GM10248 (cell line): ENCODE results near the gene ZDHHC19.

Experiments used
- CTCF ChIA-PET: fragments of 300-600 bp; sonication (Branson Sonifier 250); formaldehyde crosslinking; extraction: SDS; loops from one replicate; lab custom pipeline; 2021; ENCODE audit warnings: antibody characterized with exemption; lab: Yijun Ruan, JAX
- POLR2A ChIA-PET: fragments of 350-650 bp; sonication (Branson Sonifier 250); formaldehyde crosslinking; extraction: SDS; loops from one replicate; lab custom pipeline; 2020; ENCODE audit warnings: antibody characterized with exemption; lab: Yijun Ruan, JAX
- DNase-seq: peaks from one replicate; pipeline ENCODE4 v3.0.0; 2012; ENCODE audit errors: extremely low spot score
- CTCF ChIP-seq: IDR thresholded peaks from 2 replicates; pipeline ENCODE4 v1.5.1; 2012; ENCODE audit warnings: mild to moderate bottlenecking, low read depth; ENCODE audit errors: extremely low read depth, missing control alignments, control extremely low read depth

Gene ZDHHC19

DNA sequence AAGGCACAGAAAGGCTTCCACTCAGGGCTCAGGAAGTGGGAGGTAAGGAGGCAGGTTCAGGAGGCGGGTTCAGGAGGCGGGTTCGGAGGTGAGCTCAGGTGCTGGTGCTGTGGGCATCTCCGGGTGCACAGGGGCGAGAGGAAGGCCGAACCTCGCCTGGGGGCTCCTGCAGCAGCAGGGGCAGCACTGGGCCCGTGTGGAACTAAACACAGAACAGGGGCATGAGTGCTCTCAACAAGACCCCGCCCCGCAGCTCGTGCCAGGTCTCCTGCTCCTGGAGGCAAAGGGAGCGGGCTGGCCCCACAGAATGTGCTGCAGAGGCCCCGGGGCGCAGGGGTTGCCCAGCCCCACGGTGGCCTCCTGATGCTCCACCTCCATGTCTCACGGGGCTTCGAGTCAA, 13.7 kb downstream of the ZDHHC19 start:
- ChIA-PET POLR2A (no interaction called here), CTCF (interaction anchor here (0.7 to 12.2 kb wide), 15 partner anchors 9 to 175 kb away, joined by 3 to 195 read pairs (median 8); no protein-coding TSS in a partner anchor)
- DNase-seq: no peak
- TF ChIP-seq CTCF: no peak

GRCh38 chr3:196195664-196196265, 15.4 kb downstream of the ZDHHC19 start:
- POLR2A ChIA-PET: no interaction called here
- CTCF ChIA-PET: interaction anchor here (0.6 to 12.2 kb wide), 31 partner anchors 9 to 193 kb away, joined by 3 to 195 read pairs (median 5); no protein-coding TSS in a partner anchor
- DNase-seq: no peak
- no peak for TF ChIP-seq CTCF

- ChIA-PET POLR2A (no interaction called here), CTCF (interaction anchor here (0.7 to 12.2 kb wide), 10 partner anchors 8 to 172 kb away, joined by 3 to 195 read pairs (median 4); no protein-coding TSS in a partner anchor)
- no peak for TF ChIP-seq CTCF
- DNase-seq: no peak
Observed at GRCh38 chr3:196194542-196194915, 16.7 kb downstream of the ZDHHC19 start.

GRCh38 chr3:196193736-196194541, 17.3 kb downstream of the ZDHHC19 start:
- DNase-seq: no peak
- POLR2A ChIA-PET: no interaction called here
- CTCF ChIA-PET: interaction anchor here (1.0 to 12.2 kb wide), 9 partner anchors 10 to 172 kb away, joined by 3 to 195 read pairs (median 4); no protein-coding TSS in a partner anchor
- TF ChIP-seq CTCF: no peak

- DNase-seq: no peak
- ChIA-PET CTCF (interaction anchor here (1.6 to 12.2 kb wide), 4 partner anchors 12 to 120 kb away, joined by 3 to 195 read pairs (median 8); no protein-coding TSS in a partner anchor), POLR2A (interaction anchor here (0.5 to 1.4 kb wide), 5 partner anchors 14 to 113 kb away, joined by 3 to 5 read pairs (median 4); no protein-coding TSS in a partner anchor)
- TF ChIP-seq CTCF: no peak
Observed at GRCh38 chr3:196193133-196193735, 18.0 kb downstream of the ZDHHC19 start.

DNA sequence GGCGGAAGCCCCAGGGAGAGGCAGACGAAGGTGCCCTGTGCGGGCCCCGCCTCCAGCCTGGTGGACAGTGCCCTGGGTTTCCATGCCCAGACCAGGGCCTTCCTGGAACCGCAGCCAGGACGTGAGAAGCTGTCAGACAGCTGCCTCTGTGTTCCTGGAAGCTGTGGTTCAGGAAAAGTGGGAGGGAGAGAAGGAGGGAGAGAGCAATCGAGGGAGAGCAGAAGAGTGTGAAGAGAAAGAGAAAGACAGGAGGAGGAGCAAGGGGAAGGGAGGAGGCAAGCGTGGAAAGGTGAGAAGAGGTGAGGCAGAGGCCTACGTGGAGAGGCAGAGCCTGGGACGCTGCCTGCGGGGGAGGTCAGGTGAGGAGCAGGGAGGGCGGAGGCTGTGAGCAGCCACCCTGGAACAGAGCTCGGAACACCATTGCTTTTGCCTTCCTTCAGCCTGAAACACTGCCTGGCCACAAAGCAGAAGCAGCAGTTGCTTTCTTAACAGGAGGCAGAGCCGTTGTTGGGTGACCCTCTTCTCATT, 18.6 kb downstream of the ZDHHC19 start:
- ChIA-PET CTCF (interaction anchor here (1.6 to 12.2 kb wide), 5 partner anchors 11 to 119 kb away, joined by 3 to 195 read pairs (median 7); no protein-coding TSS in a partner anchor), POLR2A (interaction anchor here (0.5 to 1.4 kb wide), 5 partner anchors 13 to 113 kb away, joined by 3 to 5 read pairs (median 4); no protein-coding TSS in a partner anchor)
- DNase-seq: no peak
- TF ChIP-seq CTCF: no peak
